COR-L47 (cell line): ENCODE measurements around the gene CCNY.

Experiments
- DNase-seq: peaks from one replicate; lab custom pipeline; 2025; lab: John Stamatoyannopoulos, UW

CCNY gene

GRCh38 chr10:35355971-35356724, 19.8 kb downstream of the CCNY start:
- no peak for DNase-seq

- DNase-seq: no peak
Measured at GRCh38 chr10:35356725-35357092, 20.4 kb downstream of the CCNY start.

GRCh38 chr10:35359056-35359455, 22.7 kb downstream of the CCNY start:
- no peak for DNase-seq

GRCh38 chr10:35359873-35360272, 23.6 kb downstream of the CCNY start:
- no peak for DNase-seq

- DNase-seq: no peak
Measured at GRCh38 chr10:35362701-35363350, 26.5 kb downstream of the CCNY start.

GRCh38 chr10:35363587-35363986, 27.3 kb downstream of the CCNY start:
- no peak for DNase-seq

- no peak for DNase-seq
Measured at GRCh38 chr10:35364808-35365207, 28.5 kb downstream of the CCNY start.

- DNase-seq: no peak
Measured at GRCh38 chr10:35365994-35366393, 29.7 kb downstream of the CCNY start.

- no peak for DNase-seq
Measured at GRCh38 chr10:35367107-35367859, 31.0 kb downstream of the CCNY start.

GRCh38 chr10:35367982-35368381, 31.7 kb downstream of the CCNY start:
- DNase-seq: no peak

- DNase-seq: no peak
Measured at GRCh38 chr10:35368485-35369048, 32.3 kb downstream of the CCNY start.

GRCh38 chr10:35369049-35369611, 32.8 kb downstream of the CCNY start:
- DNase-seq: no peak

- no peak for DNase-seq
Measured at GRCh38 chr10:35371731-35372130, 35.4 kb downstream of the CCNY start.

GRCh38 chr10:35372329-35372728, 36.0 kb downstream of the CCNY start:
- no peak for DNase-seq

GRCh38 chr10:35375091-35375765, 38.9 kb downstream of the CCNY start:
- DNase-seq: no peak

GRCh38 chr10:35377050-35377728, 40.9 kb downstream of the CCNY start:
- no peak for DNase-seq

- DNase-seq: no peak
Measured at GRCh38 chr10:35378541-35379210, 42.4 kb downstream of the CCNY start.

- DNase-seq: no peak
Measured at GRCh38 chr10:35379226-35380137, 43.2 kb downstream of the CCNY start.

- DNase-seq: no peak
Measured at GRCh38 chr10:35382096-35382495, 45.8 kb downstream of the CCNY start.
